HG03571 (cell line): ENCODE measurements around the gene GUCY2F.

ENCODE experiments used
- ATAC-seq: cut with Tn5 transposase; IDR thresholded peaks from one replicate; pipeline ENCODE4 v1.9.1; 2021; ENCODE audit not compliant: unreplicated experiment

GUCY2F gene

GRCh38 chrX:109481986-109482385, at the start of gene GUCY2F:
Gene GUCY2F, minus strand, starts transcription at chrX:109482086. Its CDS starts 6,150 bp downstream, at chrX:109475936.
- ATAC-seq = no peak

DNA sequence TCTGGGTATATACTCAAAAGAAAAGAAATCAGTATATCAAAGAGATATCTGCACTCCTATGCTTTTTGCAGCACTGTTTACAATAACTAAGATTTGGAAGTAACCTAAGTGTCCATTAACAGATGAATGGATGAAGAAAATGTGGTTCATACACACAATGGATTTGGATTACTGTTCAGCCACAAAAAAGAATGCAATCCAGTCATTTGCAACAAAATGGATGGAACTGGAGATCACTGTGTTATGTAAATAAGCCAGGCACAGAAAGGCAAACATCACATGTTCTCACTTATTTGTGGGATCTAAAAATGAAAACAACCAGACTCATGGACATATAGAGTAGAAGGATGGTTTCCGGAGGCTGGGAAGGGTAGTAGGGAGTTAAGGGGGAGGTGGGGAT, 37.1 kb upstream of the GUCY2F start:
- no peak for ATAC-seq

DNA sequence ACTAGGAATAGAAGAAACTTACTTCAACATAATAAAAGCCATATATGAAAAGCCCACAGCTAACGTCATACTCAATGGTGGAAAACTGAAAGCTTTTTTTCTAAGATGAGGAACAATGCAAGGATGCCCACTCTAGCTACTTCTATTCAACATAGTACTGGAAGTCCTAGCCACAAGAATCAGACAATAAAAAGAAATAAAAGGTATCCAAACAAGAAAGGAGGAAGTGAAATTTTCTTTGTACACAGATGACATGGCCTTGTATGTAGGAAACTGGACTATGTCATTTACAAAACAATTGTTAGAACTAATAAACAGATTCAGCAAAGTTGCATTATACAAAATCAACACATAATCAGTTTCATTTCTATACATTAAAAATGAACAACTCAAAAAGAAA, 29.2 kb upstream of the GUCY2F start:
- no peak for ATAC-seq

GRCh38 chrX:109508915-109509314, 27.0 kb upstream of the GUCY2F start:
- ATAC-seq = no peak

DNA sequence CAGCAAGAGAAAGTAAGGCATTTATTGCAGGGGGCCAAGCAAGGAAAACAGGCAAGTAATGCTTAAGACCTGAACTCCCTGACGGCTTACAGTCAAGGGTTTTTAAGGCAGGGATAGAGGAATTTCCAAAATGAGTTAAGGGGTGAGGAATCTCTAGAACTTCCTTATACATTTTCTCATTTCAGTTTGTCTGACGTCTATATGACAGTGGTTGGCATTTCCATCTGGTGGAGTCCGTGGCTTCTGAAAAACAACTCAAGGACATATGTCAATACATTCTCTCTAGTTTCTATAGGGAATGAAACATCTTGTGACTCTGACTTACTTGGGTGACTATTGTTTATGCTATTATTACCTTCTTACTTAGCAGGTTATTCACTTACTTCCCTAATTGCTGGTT, 19.3 kb upstream of the GUCY2F start:
- no peak for ATAC-seq

- ATAC-seq = no peak
These were observed 16.5 kb upstream of the GUCY2F start for GRCh38 chrX:109498434-109498833.

- no peak for ATAC-seq
These were observed 7.3 kb upstream of the GUCY2F start for GRCh38 chrX:109489174-109489573.

GRCh38 chrX:109487640-109488039, 5.8 kb upstream of the GUCY2F start:
- no peak for ATAC-seq

- peak; percentile 59 for ATAC-seq
These were observed 3.8 kb upstream of the GUCY2F start for GRCh38 chrX:109485470-109486340.

DNA sequence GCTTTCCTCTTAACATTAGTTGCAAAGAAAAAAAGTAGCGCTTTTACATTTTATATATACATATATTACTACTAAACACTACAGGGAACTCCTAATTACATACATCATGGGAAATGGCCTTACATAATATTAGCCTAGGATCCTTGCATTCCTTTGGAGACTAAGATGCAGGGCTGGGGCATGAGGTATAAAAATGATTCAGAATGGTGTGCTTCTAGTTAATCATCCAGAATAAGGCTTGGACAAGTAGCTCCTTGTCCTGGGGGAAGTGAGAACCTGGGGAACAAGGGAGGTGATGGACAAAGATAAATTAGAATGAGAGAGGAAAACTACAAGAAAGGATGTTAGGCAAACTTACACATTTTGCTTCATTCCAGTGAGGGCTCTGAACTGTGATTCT, 3.0 kb upstream of the GUCY2F start:
- no peak for ATAC-seq

- no peak for ATAC-seq
These were observed 6.6 kb downstream of the GUCY2F start for GRCh38 chrX:109475174-109475891.

- ATAC-seq = no peak
These were observed 8.7 kb downstream of the GUCY2F start for GRCh38 chrX:109472939-109473735.

DNA sequence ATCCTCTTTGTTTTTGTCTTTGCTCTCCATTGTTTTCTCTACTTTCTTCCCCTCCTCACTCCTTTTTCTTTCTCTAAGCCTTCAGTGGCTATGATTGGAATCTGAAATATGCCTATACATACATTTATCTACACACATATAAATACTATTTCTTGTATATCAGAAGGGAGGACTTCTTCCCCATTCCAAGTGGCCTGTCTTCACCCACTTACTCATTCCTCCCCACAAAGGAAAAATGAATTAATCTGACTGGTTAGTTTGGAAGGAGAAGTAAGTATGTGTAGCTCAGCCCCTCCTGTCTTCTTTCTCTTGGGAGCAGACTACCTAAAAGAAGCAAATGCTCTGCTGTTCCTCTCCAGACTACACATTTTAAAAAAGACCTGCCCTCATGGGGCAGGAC, 17.7 kb downstream of the GUCY2F start:
- ATAC-seq = no peak

DNA sequence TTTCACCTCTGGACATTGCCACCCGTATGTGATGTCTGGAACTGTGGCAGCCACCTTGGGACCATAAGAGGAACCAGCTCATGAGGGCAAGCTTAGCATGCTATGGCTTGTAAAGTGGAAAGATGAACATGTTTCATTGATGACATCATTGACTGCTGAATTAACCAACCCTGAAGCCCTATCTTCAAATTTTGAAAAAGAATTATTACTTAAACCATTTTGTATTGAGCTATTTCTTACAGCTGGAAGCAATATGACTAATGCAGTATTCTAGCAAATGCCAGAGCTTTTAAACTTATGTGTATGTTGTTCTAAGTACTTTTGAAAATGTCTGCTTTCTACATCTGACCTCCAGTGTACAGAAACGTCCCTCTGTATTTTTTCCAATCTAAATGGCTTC, 18.1 kb downstream of the GUCY2F start:
- ATAC-seq = no peak

DNA sequence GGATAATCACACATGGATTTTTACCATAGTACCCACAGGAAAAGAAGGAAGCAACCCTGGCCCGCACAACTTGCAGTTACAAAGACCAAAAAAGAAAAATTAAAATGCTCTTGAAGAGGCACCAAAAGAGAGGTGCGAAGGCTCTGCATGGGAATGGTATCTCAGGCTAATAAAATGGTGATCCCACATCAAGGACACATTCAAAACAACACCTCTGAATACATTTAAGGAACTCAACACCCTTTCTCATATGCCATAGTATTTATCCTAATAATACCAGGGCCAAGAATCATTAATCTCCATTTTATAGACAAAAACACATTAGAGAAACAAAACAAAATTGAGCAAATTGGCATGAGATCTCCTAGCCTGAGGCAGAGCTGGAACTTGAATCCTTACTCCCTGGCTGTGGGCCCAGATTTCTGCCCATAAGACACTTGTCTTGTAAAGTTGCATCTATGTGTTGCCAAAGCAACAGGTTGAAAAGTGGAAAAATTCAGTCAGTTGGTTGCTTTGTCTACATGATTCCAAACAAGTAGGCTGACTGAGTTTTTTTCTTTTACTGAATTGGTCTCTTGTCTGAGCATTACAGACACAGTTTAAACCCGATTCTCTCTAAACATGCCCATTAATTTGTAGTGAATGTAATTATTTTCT, 33.5 kb downstream of the GUCY2F start:
- ATAC-seq = no peak

DNA sequence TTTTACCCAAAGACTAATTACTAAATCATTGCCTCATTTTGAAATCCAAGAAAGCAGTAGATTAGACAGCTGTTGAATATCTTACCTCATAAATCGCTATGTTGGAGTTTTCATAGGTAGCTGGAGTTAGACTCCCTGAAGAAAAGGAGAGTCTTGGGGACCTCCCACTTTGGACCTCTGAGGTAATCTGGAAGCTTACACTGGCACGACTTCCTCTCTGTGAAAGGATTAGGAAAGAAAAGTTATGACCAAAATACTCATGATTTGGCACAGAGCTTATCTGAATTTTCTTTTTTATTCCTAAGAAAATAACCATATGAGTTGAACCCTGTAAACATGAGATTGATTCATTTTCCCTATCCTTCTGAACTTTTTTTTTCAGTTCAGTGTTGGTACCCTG, 40.6 kb downstream of the GUCY2F start:
- no peak for ATAC-seq

GRCh38 chrX:109440475-109440874, 41.4 kb downstream of the GUCY2F start:
- ATAC-seq = no peak

GRCh38 chrX:109409181-109409580, 72.7 kb downstream of the GUCY2F start:
- no peak for ATAC-seq

DNA sequence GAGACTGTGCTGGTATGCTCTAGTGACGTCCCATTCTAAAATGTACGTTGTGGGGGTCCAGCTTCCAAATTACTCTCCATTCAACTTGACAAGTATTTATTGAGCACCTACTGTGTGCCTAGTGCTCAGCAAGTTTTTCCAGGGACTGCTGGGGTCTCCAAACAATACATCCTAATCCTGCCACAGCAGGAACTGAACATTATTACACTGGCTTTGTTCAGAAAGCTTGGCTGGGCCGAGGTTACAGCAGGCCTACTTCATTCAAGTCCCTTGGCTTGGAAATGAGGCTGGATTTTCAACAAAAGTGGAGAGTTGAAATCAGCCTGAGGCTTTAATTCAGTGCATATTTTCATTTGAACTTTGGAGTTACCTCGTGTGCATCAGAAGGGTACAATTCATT, 78.0 kb downstream of the GUCY2F start:
- ATAC-seq = no peak

DNA sequence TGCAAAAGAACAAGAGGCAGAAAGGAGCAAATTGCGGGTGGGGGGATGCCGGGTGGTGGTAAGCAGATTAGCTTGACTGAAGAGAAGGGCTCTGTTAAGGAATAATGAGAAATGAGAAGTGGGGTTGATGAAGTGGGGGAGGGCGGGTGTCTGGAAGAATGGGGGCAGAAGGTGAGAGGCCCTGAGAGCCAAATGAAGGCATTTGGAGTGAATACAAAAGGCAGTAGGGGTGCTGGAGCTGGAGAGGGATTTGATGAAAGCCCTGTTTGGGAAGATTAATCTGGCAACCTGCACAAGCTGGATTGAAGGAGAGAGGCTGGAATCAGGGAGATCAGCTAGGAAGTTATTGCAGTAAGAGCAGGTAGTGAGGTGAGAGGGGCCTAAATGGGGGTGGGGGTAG, 82.1 kb downstream of the GUCY2F start:
- ATAC-seq = no peak

DNA sequence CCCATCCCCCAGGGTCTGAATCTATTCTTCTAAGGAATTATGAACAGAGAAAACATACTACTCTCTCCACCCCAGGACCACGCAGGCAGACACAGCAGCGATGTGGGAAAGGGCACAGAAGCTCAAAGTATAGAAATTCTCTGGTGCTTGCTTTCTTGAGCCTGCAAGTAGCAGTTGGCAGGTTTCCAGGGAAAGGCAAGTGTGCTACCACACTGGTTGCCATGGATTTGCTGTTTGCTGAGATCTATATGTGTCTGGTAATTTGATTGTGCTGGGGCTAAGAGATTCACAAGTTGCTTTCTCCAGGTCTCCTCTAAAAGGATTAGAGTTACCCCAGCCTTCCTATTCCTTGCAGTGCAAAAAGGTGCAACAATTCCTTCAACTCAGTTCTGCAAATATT, 83.1 kb downstream of the GUCY2F start:
- ATAC-seq = no peak
